OCI-LY3 (cell line): ENCODE data around the gene GLOD4.

Source experiments
- CTCF ChIP-seq: fragments of 200-600, 300-600 bp; sonication (generic); IDR thresholded peaks from 2 replicates; pipeline ENCODE4 v1.5.1; 2014; ENCODE audit warnings: antibody characterized with exemption, low read length, low read depth
- EZH2phosphoT487 ChIP-seq: fragments of 200-600 bp; shearing (Covaris generic); IDR thresholded peaks from 2 replicates; pipeline ENCODE4 v1.6.1; 2018; ENCODE audit warnings: antibody characterized with exemption, mixed run types, low read depth

- TF ChIP-seq CTCF (no peak), EZH2phosphoT487 (no peak)
Observed at GRCh38 chr17:824378-824777, 42.3 kb upstream of the GLOD4 start.
